H9 (cell line): ENCODE data around the gene NANOS2. TPM values are rescaled to one million over a fixed set of nuclear protein-coding genes. Genes with fewer than 3 reads are reported as not detected.

ENCODE experiments used
- DNase-seq: peaks from one replicate; pipeline ENCODE4 v3.0.0-alpha.2; 2017
- H2AFZ ChIP-seq: one replicate; pipeline ENCODE4 v1.6.1; 2013; ENCODE audit warnings: mild to moderate bottlenecking, low read length, control low read depth, moderate library complexity
- H2AK5ac ChIP-seq: 2 replicates; pipeline ENCODE4 v1.6.1; 2013; ENCODE audit warnings: low read length, control low read depth, mixed read lengths; ENCODE audit not compliant: insufficient read length
- H2BK120ac ChIP-seq: one replicate; pipeline ENCODE4 v1.6.1; 2013; ENCODE audit warnings: low read depth, mild to moderate bottlenecking, low read length, control low read depth, inconsistent platforms; ENCODE audit not compliant: poor library complexity, severe bottlenecking
- H2BK12ac ChIP-seq: 2 replicates; pipeline ENCODE4 v1.6.1; 2013; ENCODE audit warnings: low read length, control low read depth, mixed read lengths, low read depth; ENCODE audit not compliant: insufficient read length
- H2BK15ac ChIP-seq: 2 replicates; pipeline ENCODE4 v1.6.1; 2013; ENCODE audit warnings: low read depth, low read length, control low read depth
- H2BK20ac ChIP-seq: one replicate; pipeline ENCODE4 v1.6.1; 2013; ENCODE audit warnings: low read depth, mild to moderate bottlenecking, low read length, control low read depth, inconsistent platforms; ENCODE audit not compliant: poor library complexity, severe bottlenecking
- H2BK5ac ChIP-seq: 2 replicates; pipeline ENCODE4 v1.6.1; 2013; ENCODE audit warnings: low read length, control low read depth, mixed read lengths; ENCODE audit not compliant: insufficient read length
- H3K14ac ChIP-seq: 2 replicates; pipeline ENCODE4 v1.6.1; 2013; ENCODE audit warnings: low read length, control low read depth; ENCODE audit not compliant: insufficient read depth
- H3K18ac ChIP-seq: 2 replicates; pipeline ENCODE4 v1.6.1; 2013; ENCODE audit warnings: low read depth, mild to moderate bottlenecking, mixed read lengths, low read length, control low read depth; ENCODE audit not compliant: insufficient read length
- H3K23ac ChIP-seq: 2 replicates; pipeline ENCODE4 v1.6.1; 2013; ENCODE audit warnings: low read length, control low read depth, mixed read lengths, low read depth; ENCODE audit not compliant: insufficient read length
- H3K23me2 ChIP-seq: 2 replicates; pipeline ENCODE4 v1.6.1; 2013; ENCODE audit warnings: low read depth, mild to moderate bottlenecking, mixed read lengths, low read length, control low read depth; ENCODE audit not compliant: insufficient read length, poor library complexity, severe bottlenecking
- H3K27ac ChIP-seq: 2 replicates; pipeline ENCODE4 v1.5.1; 2013; ENCODE audit warnings: low read length, control low read depth, mixed read lengths, low read depth; ENCODE audit not compliant: insufficient read length
- H3K27me3 ChIP-seq: 2 replicates; pipeline ENCODE4 v1.6.1; 2013; ENCODE audit warnings: low read length, control low read depth, inconsistent platforms; ENCODE audit not compliant: insufficient read depth
- H3K4ac ChIP-seq: 2 replicates; pipeline ENCODE4 v1.6.1; 2013; ENCODE audit warnings: low read depth, mild to moderate bottlenecking, control low read depth, inconsistent platforms, low read length, moderate library complexity
- H3K4me1 ChIP-seq: 2 replicates; pipeline ENCODE4 v1.6.1; 2013; ENCODE audit warnings: low read length, control low read depth, inconsistent platforms; ENCODE audit not compliant: insufficient read depth
- H3K4me2 ChIP-seq: 2 replicates; pipeline ENCODE4 v1.6.1; 2013; ENCODE audit warnings: low read length, control low read depth, mixed read lengths; ENCODE audit not compliant: insufficient read length, insufficient read depth
- H3K56ac ChIP-seq: 2 replicates; pipeline ENCODE4 v1.6.1; 2013; ENCODE audit warnings: low read depth, mild to moderate bottlenecking, mixed read lengths, low read length, control low read depth; ENCODE audit not compliant: insufficient read length
- H3K79me1 ChIP-seq: 2 replicates; pipeline ENCODE4 v1.6.1; 2013; ENCODE audit warnings: low read depth, mild to moderate bottlenecking, moderate library complexity, low read length, control low read depth, inconsistent platforms; ENCODE audit not compliant: insufficient read depth, poor library complexity, severe bottlenecking
- H3K79me2 ChIP-seq: 2 replicates; pipeline ENCODE4 v1.6.1; 2013; ENCODE audit warnings: low read length, control low read depth, inconsistent platforms; ENCODE audit not compliant: insufficient read depth
- H3K9ac ChIP-seq: 2 replicates; pipeline ENCODE4 v1.6.1; 2013; ENCODE audit warnings: low read length, control low read depth, mixed read lengths; ENCODE audit not compliant: insufficient read length; ENCODE audit errors: extremely low read depth
- H3K9me3 ChIP-seq: one replicate; pipeline ENCODE4 v1.6.1; 2013; ENCODE audit warnings: low read depth, low read length, inconsistent platforms; ENCODE audit not compliant: control insufficient read depth
- H3T11ph ChIP-seq: one replicate; pipeline ENCODE4 v1.6.1; 2013; ENCODE audit warnings: mild to moderate bottlenecking, low read length, control low read depth, inconsistent platforms
- H4K20me1 ChIP-seq: one replicate; pipeline ENCODE4 v1.6.1; 2013; ENCODE audit not compliant: control insufficient read depth, insufficient read length, insufficient read depth
- H4K5ac ChIP-seq: 2 replicates; pipeline ENCODE4 v1.6.1; 2013; ENCODE audit warnings: low read depth, mild to moderate bottlenecking, mixed read lengths, low read length, control low read depth; ENCODE audit not compliant: insufficient read length
- H4K8ac ChIP-seq: replicated peaks from 2 replicates; pipeline ENCODE4 v1.6.1; 2013; ENCODE audit warnings: low read length, control low read depth, mixed read lengths, low read depth; ENCODE audit not compliant: insufficient read length
- H4K91ac ChIP-seq: 2 replicates; pipeline ENCODE4 v1.6.1; 2013; ENCODE audit warnings: low read depth, mild to moderate bottlenecking, moderate library complexity, mixed read lengths, low read length, control low read depth; ENCODE audit not compliant: insufficient read length
- H3K27ac Mint-ChIP-seq, 3 experiments: 2 replicates in 2 of 3; 3 replicates in 1 of 3; pipeline ENCODE4 v1.8.0; 2020 to 2021; ENCODE audit warnings: mixed read lengths in 3 of 3, mild to moderate bottlenecking in 1 of 3, moderate library complexity in 1 of 3
- H3K27me3 Mint-ChIP-seq: 2 replicates; pipeline ENCODE4 v1.8.0; 2021; ENCODE audit warnings: low read depth, mild to moderate bottlenecking, moderate library complexity, mixed read lengths
- H3K36me3 Mint-ChIP-seq, 3 experiments: 2 replicates in 2 of 3; 3 replicates in 1 of 3; pipeline ENCODE4 v1.8.0; 2020 to 2021; ENCODE audit warnings: low read depth in 3 of 3, mixed read lengths in 3 of 3; ENCODE audit not compliant: insufficient read depth in 1 of 3
- H3K4me1 Mint-ChIP-seq, 2 experiments: 2 replicates each; pipeline ENCODE4 v1.8.0; 2020; ENCODE audit warnings: mixed read lengths in 2 of 2
- H3K4me3 Mint-ChIP-seq, 2 experiments: 2 replicates in 1 of 2; 3 replicates in 1 of 2; pipeline ENCODE4 v1.8.0; 2020 to 2021; ENCODE audit warnings: mild to moderate bottlenecking in 2 of 2, mixed read lengths in 2 of 2, moderate library complexity in 1 of 2
- H3K9me3 Mint-ChIP-seq, 2 experiments: 2 replicates in 1 of 2; 3 replicates in 1 of 2; pipeline ENCODE4 v1.8.0; 2020; ENCODE audit warnings: mild to moderate bottlenecking in 2 of 2, mixed read lengths in 2 of 2, moderate library complexity in 1 of 2
- CTCF ChIP-seq: fragments of 200-600 bp; sonication (generic); conservative IDR thresholded peaks from 3 replicates; pipeline ENCODE4 v1.8.0; 2021; ENCODE audit warnings: antibody characterized with exemption, mild to moderate bottlenecking
- WGBS: extraction: QIAGEN DNeasy Blood & Tissue Kit; methylation state at CpG from one replicate; pipeline ENCODE4 v1.1.7; 2013; ENCODE audit warnings: missing lambda C conversion rate, low lambda C conversion rate, mixed read lengths; ENCODE audit not compliant: insufficient read length; ENCODE audit errors: extremely low coverage; 5-methylcytosine and 5-hydroxymethylcytosine counted together
- total RNA-seq: library from RNA; stranded (reverse); gene quantifications from 2 replicates; pipeline ENCODE4 v1.2.1, GENCODE V29; 2021

Gene NANOS2
- total RNA-seq, 1 experiment from 2014 or later: not detected

- H3K4me1 ChIP-seq: peaks cover 2% of the 10 kb centered on the region; the same call in 1 of the 2 replicates
- no peak overlapping the region for H3K9ac ChIP-seq
- H4K5ac ChIP-seq: no peak overlapping the region
- H3K18ac ChIP-seq: no peak overlapping the region
- H3K79me2 ChIP-seq: no peaks in the 10 kb centered on the region
- H2BK12ac ChIP-seq: no peak overlapping the region
- Mint-ChIP-seq H3K4me3 (no peak overlapping the region; a peak in 1 of 5 replicates), H3K36me3 (peaks cover under 1 to 7% (median 2%) of the 10 kb centered on the region in 3 experiments; a peak in 5 of 7 replicates), H3K27me3 (peaks cover 4% of the 10 kb centered on the region), H3K4me1 (peaks cover 44 to 57% of the 10 kb centered on the region in 2 experiments), H3K27ac (peak overlapping the region in 1 of 3 experiments; percentile 23; a peak in 3 of 7 replicates), H3K9me3 (no peaks in the 10 kb centered on the region)
- no peak overlapping the region for H3K14ac ChIP-seq
- no peak overlapping the region for H2BK5ac ChIP-seq
- no peak for DNase-seq
- H2BK20ac ChIP-seq: no peak overlapping the region
- WGBS: no CpG with 5 or more reads among the region's 11 CpGs
- H2AFZ ChIP-seq: no peak overlapping the region
- no peak overlapping the region for H3K4me2 ChIP-seq
- H3K56ac ChIP-seq: no peak overlapping the region
- no peak overlapping the region for H4K8ac ChIP-seq
- H4K91ac ChIP-seq: no peak overlapping the region
- H3K27ac ChIP-seq: no peak overlapping the region
- no peak overlapping the region for H3T11ph ChIP-seq
- no peak overlapping the region for H2AK5ac ChIP-seq
- peaks cover 3% of the 10 kb centered on the region for H4K20me1 ChIP-seq
- no peak overlapping the region for H2BK15ac ChIP-seq
- no peak for TF ChIP-seq CTCF
- H3K4ac ChIP-seq: no peak overlapping the region
- H3K79me1 ChIP-seq: no peaks in the 10 kb centered on the region
- no peak overlapping the region for H3K23ac ChIP-seq
- H3K9me3 ChIP-seq: no peaks in the 10 kb centered on the region
- H3K27me3 ChIP-seq: no peaks in the 10 kb centered on the region
- peaks cover 14% of the 10 kb centered on the region for H3K23me2 ChIP-seq
- H2BK120ac ChIP-seq: no peak overlapping the region
These were observed 36.4 kb downstream of the NANOS2 start for GRCh38 chr19:45878043-45878794.
